ENCODE data around the gene CEP295NL.

GRCh38 chr17:78857266-78857665 lies 45.7 kb downstream of the CEP295NL start:
- TF ChIP-seq CTCF (IDR thresholded peaks at IDR 0.05; ENCODE audit: low read length) (no peak), EZH2 (optimal IDR thresholded peaks at IDR 0.05; ENCODE audit: low read depth, low read length) (no peak), EZH2phosphoT487 (IDR thresholded peaks at IDR 0.05; ENCODE audit: low read length) (no peak)

Data from MM.1S (cell line).